K562 (cell line): ENCODE results near the gene TMC6. TPM values are rescaled to one million over a fixed set of nuclear protein-coding genes. Genes with fewer than 3 reads are reported as not detected.

Experiments used
- ELK1 ChIP-seq: sonication (generic); formaldehyde crosslinking; IDR thresholded peaks from 2 replicates; pipeline ENCODE4 v1.8.1; 2022; ENCODE audit warnings: missing genetic modification reagents
- GABPB1 ChIP-seq: sonication (generic); formaldehyde crosslinking; IDR thresholded peaks from 2 replicates; pipeline ENCODE4 v1.8.0; 2022; ENCODE audit warnings: mild to moderate bottlenecking, missing genetic modification reagents
- NBN ChIP-seq: fragments of 450-650 bp; IDR thresholded peaks from 2 replicates; pipeline ENCODE4 v1.6.1; 2016; ENCODE audit warnings: low read depth, mild to moderate bottlenecking
- NFRKB ChIP-seq: fragments of 450-650 bp; IDR thresholded peaks from 2 replicates; pipeline ENCODE4 v1.6.1; 2016; ENCODE audit warnings: low read depth
- NR2C1 ChIP-seq, 2 experiments: fragments of 450-650 bp; IDR thresholded peaks; 2 replicates each; pipeline ENCODE4 v1.6.1; 2017; ENCODE audit warnings: mild to moderate bottlenecking in 2 of 2, antibody characterized with exemption in 1 of 2, inconsistent platforms in 1 of 2, missing compliant biosample characterization in 1 of 2, missing genetic modification characterization in 1 of 2
- NR4A1 ChIP-seq, 2 experiments: fragments of 250-450 bp in 1 of 2; fragments of 450-650 bp in 1 of 2; sonication (Bioruptor Pico) in 1 of 2; IDR thresholded peaks; 2 replicates each; pipeline versions ENCODE4 v1.4.0 to v1.6.1; 2016 to 2020; ENCODE audit warnings: mild to moderate bottlenecking in 2 of 2, missing compliant biosample characterization in 1 of 2, missing genetic modification characterization in 1 of 2, moderate library complexity in 1 of 2
- SAP30 ChIP-seq: fragments of 200-600 bp; sonication (generic); IDR thresholded peaks from 2 replicates; pipeline ENCODE4 v1.6.1; 2012; ENCODE audit warnings: borderline replicate concordance, low read depth, mild to moderate bottlenecking, moderate library complexity, low read length, control low read depth, inconsistent platforms; ENCODE audit not compliant: insufficient read depth, poor library complexity, severe bottlenecking
- ZEB2 ChIP-seq: fragments of 450-650 bp; IDR thresholded peaks from 2 replicates; pipeline ENCODE4 v1.6.1; 2016
- ZNF589 ChIP-seq: fragments of 200-800 bp; sonication (Bioruptor generic); IDR thresholded peaks from 2 replicates; pipeline ENCODE4 v1.6.1; 2016; ENCODE audit warnings: low read depth, missing genetic modification characterization, missing compliant biosample characterization
- ZNF740 ChIP-seq, 3 experiments: fragments of 200-800 bp in 1 of 3; sonication (Bioruptor generic) in 1 of 3; sonication (generic) in 1 of 3; formaldehyde crosslinking in 1 of 3; IDR thresholded peaks; 2 replicates each; pipeline versions ENCODE4 v1.6.1 to v1.8.0; 2016 to 2022; ENCODE audit warnings: mild to moderate bottlenecking in 2 of 3, missing compliant biosample characterization in 2 of 3, missing genetic modification characterization in 2 of 3, missing genetic modification reagents in 1 of 3
- polyA plus RNA-seq, 8 experiments: library from polyadenylated mRNA; depleted of rRNA in 4 of 8; stranded (reverse) in 5 of 8; unstranded in 3 of 8; fragments of >200 nt; fragmentation: Nextera tagmentation in 2 of 8; fragmentation: Illumina TruSeq in 1 of 8; extraction: Ambion mirVana in 2 of 8; extraction: Trizol in 1 of 8; gene quantifications; 2 replicates each; pipeline versions ENCODE4 v1.2.1 to v1.2.3, GENCODE V29; 2011 to 2014; ENCODE audit warnings: inconsistent platforms in 1 of 8, missing spikeins in 1 of 8
- total RNA-seq, 7 experiments: library from RNA; depleted of rRNA in 6 of 7; stranded (reverse); fragments of >200 nt in 6 of 7; fragmentation: Illumina TruSeq in 2 of 7; extraction: Trizol in 2 of 7; gene quantifications; 2 replicates each; pipeline versions ENCODE4 v1.2.1 to v1.2.3, GENCODE V29; 2011 to 2021; ENCODE audit warnings: low replicate concordance in 1 of 7
- TF ChIP-seq, protein P1 (sequence below): fragments of 450-650 bp; IDR thresholded peaks from 2 replicates; pipeline ENCODE4 v1.6.1; 2016; ENCODE audit warnings: mild to moderate bottlenecking
- TF ChIP-seq, protein P2 (sequence below): sonication (generic); formaldehyde crosslinking; IDR thresholded peaks from 2 replicates; pipeline ENCODE4 v1.4.0; 2020; ENCODE audit warnings: mild to moderate bottlenecking, missing genetic modification reagents
- TF ChIP-seq, protein P3 (sequence below): sonication (generic); formaldehyde crosslinking; IDR thresholded peaks from 2 replicates; pipeline ENCODE4 v1.9.0; 2022; ENCODE audit warnings: mild to moderate bottlenecking, missing genetic modification reagents
- TF ChIP-seq, protein P4 (sequence below): fragments of 450-650 bp; formaldehyde crosslinking; IDR thresholded peaks from 2 replicates; pipeline ENCODE4 v1.4.0; 2022; ENCODE audit warnings: mild to moderate bottlenecking, moderate library complexity

Gene TMC6
- total and polyA plus RNA-seq, 9 of the 15 experiments (the other 6 are each of a cell fraction or from before 2014, with no cell fraction given): 4.1 to 351 (median 66.9) TPM

DNA sequence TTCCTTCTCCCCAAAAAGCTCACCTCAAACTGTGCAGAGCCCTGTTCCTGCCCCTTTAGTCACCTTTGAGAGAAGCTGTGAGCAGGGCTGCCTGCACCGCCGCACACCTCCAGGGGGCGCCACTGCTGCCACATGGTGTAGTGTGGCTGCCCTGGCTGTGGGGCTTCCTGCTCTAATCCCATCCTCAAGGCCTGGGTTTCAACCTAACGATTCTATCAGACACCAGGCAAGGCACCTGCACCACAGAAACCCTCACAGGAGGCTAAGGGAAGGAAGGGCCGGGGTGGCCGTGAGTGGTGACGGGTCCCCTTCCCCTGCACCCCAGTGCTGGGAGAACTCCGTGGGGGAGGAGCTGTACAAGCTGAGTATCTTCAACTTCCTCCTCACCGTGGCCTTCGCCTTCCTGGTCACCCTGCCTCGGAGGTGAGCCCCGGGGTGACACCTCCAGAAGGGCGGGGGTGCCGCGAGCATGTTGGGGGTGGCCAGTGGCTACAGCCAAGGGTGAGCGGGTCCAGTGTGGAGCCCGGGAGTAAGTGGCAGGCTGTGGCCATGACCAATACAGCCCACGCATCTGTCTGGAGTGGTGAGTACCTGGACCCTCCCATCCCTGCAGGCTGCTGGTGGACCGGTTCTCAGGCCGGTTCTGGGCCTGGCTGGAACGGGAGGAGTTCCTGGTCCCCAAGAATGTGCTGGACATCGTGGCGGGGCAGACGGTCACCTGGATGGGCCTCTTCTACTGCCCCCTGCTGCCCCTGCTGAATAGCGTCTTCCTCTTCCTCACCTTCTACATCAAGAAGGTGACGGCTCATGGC, 9.0 kb upstream of the TMC6 start (continued):
- peak; percentile 79 for TF ChIP-seq ZNF740 (CRISPR knock-in tag; IDR thresholded peaks at IDR 0.05)
- TF ChIP-seq ZNF740 (tag; IDR thresholded peaks at IDR 0.05): 0 out of 4 replicates have a peak, but pooled peaks of 1 of the 2 experiments have one; percentile 36
- TF ChIP-seq NFRKB: 0 out of 2 replicates have a peak, but pooled peaks have one; percentile 47
- TF ChIP-seq NR2C1 (IDR thresholded peaks at IDR 0.05): peak; percentile 34; the same call in 1 of the 2 replicates
- TF ChIP-seq NR2C1 (tag; IDR thresholded peaks at IDR 0.05): 0 out of 2 replicates have a peak, but pooled peaks have one; percentile 26
- no peak for TF ChIP-seq ELK1 (CRISPR knock-in tag)
- peak; percentile 46; the same call in 1 of the 2 replicates for TF ChIP-seq NBN
- TF ChIP-seq GABPB1: peak; percentile 72
- TF ChIP-seq, protein P1, sequence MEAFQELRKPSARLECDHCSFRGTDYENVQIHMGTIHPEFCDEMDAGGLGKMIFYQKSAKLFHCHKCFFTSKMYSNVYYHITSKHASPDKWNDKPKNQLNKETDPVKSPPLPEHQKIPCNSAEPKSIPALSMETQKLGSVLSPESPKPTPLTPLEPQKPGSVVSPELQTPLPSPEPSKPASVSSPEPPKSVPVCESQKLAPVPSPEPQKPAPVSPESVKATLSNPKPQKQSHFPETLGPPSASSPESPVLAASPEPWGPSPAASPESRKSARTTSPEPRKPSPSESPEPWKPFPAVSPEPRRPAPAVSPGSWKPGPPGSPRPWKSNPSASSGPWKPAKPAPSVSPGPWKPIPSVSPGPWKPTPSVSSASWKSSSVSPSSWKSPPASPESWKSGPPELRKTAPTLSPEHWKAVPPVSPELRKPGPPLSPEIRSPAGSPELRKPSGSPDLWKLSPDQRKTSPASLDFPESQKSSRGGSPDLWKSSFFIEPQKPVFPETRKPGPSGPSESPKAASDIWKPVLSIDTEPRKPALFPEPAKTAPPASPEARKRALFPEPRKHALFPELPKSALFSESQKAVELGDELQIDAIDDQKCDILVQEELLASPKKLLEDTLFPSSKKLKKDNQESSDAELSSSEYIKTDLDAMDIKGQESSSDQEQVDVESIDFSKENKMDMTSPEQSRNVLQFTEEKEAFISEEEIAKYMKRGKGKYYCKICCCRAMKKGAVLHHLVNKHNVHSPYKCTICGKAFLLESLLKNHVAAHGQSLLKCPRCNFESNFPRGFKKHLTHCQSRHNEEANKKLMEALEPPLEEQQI: no peak
- TF ChIP-seq, protein P2, sequence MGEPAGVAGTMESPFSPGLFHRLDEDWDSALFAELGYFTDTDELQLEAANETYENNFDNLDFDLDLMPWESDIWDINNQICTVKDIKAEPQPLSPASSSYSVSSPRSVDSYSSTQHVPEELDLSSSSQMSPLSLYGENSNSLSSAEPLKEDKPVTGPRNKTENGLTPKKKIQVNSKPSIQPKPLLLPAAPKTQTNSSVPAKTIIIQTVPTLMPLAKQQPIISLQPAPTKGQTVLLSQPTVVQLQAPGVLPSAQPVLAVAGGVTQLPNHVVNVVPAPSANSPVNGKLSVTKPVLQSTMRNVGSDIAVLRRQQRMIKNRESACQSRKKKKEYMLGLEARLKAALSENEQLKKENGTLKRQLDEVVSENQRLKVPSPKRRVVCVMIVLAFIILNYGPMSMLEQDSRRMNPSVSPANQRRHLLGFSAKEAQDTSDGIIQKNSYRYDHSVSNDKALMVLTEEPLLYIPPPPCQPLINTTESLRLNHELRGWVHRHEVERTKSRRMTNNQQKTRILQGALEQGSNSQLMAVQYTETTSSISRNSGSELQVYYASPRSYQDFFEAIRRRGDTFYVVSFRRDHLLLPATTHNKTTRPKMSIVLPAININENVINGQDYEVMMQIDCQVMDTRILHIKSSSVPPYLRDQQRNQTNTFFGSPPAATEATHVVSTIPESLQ (CRISPR knock-in tag): peak; percentile 70; the same call in 1 of the 2 replicates
- 0 out of 2 replicates have a peak, but pooled peaks have one; percentile 22 for TF ChIP-seq ZNF589
- TF ChIP-seq SAP30: peak; percentile 13
- TF ChIP-seq, protein P3, sequence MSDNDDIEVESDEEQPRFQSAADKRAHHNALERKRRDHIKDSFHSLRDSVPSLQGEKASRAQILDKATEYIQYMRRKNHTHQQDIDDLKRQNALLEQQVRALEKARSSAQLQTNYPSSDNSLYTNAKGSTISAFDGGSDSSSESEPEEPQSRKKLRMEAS: peak; percentile 85
- TF ChIP-seq, protein P4, sequence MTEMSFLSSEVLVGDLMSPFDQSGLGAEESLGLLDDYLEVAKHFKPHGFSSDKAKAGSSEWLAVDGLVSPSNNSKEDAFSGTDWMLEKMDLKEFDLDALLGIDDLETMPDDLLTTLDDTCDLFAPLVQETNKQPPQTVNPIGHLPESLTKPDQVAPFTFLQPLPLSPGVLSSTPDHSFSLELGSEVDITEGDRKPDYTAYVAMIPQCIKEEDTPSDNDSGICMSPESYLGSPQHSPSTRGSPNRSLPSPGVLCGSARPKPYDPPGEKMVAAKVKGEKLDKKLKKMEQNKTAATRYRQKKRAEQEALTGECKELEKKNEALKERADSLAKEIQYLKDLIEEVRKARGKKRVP (CRISPR knock-in tag): no peak
- TF ChIP-seq NR4A1 (CRISPR knock-in tag; IDR thresholded peaks at IDR 0.05): no peak
- peak; percentile 51; the same call in 1 of the 2 replicates for TF ChIP-seq NR4A1 (tag; IDR thresholded peaks at IDR 0.05)
- peak; percentile 96 for TF ChIP-seq ZEB2
